GM19239 (cell line): ENCODE measurements around the gene VCAN.

Experiments used
- DNase-seq: peaks from one replicate; pipeline ENCODE4 v3.0.0; 2011; ENCODE audit warnings: low spot score; ENCODE audit not compliant: insufficient read length
- FAIRE-seq: peaks from 2 replicates; lab custom pipeline; 2011; peaks lifted over from hg19 to GRCh38; lab: Jason Lieb, UNC

VCAN gene

DNA sequence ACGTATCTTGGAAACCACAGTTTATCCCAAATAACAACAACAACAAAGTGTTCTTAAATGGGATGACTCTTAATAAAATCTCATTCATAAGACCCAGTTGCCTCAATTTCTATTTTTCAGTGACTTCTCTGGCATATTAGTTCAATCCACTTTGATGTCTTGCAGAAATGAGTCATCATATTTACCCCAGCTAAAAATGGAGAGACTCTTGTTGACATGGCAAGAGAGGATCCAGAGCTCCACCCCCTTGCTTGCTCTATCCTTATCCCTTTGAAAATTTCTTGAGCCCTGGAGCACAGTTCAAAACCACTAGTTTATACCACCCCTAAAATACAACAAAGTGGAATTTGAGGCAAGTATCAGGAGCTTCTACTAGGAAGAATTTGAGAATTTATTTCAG, 20.8 kb downstream of the VCAN start:
- FAIRE-seq (no peak), DNase-seq (no peak)

DNA sequence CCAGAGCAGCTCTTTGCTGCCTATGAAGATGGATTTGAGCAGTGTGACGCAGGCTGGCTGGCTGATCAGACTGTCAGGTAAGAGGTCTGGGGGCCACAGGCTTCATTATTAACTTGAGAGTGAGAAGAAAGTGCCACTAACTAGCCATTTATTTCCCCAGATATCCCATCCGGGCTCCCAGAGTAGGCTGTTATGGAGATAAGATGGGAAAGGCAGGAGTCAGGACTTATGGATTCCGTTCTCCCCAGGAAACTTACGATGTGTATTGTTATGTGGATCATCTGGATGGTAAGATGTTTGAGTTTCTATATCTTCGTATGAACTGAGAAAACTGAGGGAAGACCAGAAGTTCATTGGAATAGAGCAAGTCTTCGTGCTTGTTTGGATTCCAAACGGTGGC, 22.1 kb downstream of the VCAN start:
- no peak for DNase-seq
- no peak for FAIRE-seq

DNA sequence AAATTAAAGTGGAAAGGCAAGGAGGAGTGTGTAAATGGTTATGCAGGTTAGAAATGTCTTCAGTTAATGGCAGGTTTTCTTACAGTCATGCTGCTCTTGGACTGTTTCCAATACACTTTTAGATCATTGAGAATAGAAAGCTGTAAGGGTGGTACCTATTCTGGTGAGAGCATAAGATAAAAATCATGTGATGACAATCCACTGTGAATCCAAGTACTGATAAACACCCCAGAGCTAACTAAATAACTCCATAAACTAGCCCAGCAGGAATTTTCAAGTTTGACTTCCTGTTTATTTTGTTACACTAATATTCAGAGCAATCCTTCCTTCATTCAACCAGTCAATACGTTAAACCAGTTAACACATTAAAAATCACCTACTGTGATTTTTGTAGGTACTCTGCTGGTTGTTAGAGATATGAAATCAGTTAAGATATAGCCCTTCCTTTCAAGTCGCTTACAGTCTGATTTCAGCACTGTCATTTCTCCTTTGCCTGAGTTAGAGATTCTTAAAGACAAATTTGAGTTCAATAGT, 22.6 kb downstream of the VCAN start:
- FAIRE-seq = no peak

DNA sequence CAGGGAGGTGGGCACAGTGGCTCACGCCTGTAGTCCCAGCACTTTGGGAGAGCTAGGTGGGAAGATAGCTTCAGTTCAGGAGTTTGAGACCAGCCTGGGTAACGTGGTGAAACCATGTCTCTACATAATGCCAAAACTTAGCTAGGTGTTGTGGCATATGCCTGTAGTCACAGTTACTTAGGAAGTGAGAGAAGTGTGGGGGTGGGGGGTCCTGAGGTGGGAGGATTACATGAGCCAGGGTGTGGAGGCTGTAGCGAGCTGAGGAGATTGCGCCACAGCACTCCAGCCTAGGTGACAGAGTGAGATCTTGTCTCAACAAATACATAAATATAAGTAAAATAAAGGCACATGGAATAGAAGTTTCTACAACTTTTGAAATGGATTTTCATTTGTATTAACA, 23.1 kb downstream of the VCAN start:
- FAIRE-seq (no peak), DNase-seq (no peak)

More for the DNA sequence above, 22.6 kb downstream of the VCAN start:
- no peak for DNase-seq

DNA sequence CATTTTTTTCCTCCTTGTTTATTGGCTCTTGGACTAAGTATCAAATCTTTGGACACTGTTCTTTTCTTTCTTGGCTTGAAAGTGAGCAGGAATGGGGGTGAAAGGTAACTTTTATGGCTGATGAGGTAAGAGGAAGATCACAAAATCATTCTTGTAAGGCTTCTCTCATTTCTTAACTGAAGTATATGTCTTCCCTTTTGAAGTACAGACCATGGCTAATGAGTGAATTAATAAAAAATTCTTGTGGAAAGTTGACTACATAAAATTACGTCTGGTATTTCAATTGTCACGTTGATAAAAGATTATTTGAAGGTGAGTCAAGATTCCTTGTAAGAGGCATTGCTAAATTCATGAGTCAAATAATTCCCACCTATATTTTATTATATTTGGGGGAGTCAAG, 25.1 kb downstream of the VCAN start:
- no peak for DNase-seq
- no peak for FAIRE-seq

DNA sequence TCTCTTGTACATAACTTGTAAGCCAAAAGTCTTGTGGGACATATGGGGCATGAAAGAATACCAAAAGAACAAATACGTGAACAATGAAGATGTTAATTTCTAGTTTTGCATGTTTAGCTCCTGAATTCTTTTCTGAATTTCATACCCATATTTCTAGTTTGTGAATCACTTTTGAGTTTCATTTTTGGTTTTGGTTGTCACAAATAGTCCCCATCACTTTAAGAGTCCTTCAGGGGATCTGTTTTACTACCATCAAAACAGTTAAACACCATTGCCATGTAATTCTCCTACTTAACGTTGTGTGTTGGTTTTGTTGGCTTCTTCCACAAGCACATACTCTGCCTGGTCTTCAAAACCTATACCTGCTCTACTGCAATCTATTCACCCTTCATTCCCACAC, 27.0 kb downstream of the VCAN start:
- DNase-seq (no peak), FAIRE-seq (no peak)

DNA sequence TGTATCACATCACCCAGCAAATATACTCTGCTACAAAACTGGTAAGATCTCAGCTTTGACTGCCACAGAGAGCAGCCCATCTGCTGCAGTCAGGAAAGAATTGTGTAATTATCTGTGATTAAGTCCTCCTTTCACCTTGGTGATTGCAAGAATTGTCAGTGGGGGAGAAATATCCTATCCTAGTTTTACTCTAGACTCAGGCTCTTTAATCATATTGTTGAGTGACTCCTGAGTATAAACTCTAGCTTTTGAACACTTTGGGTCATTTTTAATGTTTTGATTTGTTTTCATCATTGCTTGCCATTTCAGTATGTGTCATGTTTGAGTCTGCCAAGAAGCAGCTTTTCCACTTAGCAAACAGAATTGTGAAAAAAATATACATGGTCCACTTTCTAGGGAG, 32.1 kb downstream of the VCAN start:
- no peak for DNase-seq
- no peak for FAIRE-seq

DNA sequence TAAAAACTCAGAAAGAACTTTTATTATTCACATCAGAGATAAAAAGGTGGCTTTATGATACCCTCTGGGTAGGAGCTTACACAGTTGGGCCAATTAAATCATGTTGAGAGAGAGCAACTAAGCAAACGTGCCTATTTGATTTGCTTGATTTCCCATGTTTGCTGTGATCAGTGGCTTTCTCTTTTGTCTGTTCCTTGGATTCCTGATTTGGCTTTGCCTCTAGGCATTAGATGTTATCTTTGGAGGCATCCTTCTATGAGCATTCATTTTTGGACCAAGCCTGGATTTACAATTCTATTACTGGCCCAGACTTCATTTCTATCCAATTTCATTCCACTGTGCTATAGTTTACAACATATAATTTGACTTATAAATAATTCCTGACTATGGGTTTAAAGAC, 35.9 kb downstream of the VCAN start:
- DNase-seq = no peak
- FAIRE-seq = no peak

DNA sequence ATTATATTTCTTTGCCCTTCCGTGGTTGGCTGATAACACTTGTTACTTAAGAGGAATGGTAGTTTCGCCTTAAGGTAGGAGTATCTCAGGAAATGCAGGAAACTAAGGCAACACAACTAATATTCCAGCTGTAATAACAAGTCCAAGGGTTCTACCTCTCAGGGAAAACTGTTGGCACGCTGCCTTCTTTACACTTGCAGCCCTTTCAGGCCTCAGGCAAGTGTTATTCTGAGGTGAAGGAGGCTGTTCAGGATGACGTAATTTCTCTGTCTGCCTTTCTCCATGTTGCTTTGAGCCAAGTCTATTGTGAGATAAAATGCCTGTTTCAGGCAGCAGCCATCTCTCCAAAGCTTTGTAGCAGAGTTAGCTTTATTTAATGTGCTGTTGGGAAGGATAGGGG, 38.0 kb downstream of the VCAN start:
- DNase-seq (no peak), FAIRE-seq (no peak)

DNA sequence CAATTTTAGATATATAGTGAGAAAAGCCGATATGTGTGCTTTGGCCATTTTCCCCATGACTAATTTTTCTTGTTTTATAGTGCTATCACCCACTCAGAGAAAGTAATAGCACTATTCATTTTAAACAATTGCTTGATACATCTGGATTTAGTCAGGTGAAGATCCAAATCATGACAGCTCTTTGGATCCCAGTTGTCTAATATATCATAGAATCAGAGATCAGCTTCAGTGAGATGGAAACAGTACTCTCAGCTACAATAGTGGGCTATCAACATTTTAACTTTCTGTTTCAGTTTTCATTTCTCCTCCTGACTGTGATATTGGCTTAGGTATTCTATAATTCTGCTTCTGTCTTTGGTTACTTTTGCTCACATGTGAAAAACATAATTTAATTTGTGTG, 38.7 kb downstream of the VCAN start:
- DNase-seq (peak; percentile 5), FAIRE-seq (peak; percentile 83)

DNA sequence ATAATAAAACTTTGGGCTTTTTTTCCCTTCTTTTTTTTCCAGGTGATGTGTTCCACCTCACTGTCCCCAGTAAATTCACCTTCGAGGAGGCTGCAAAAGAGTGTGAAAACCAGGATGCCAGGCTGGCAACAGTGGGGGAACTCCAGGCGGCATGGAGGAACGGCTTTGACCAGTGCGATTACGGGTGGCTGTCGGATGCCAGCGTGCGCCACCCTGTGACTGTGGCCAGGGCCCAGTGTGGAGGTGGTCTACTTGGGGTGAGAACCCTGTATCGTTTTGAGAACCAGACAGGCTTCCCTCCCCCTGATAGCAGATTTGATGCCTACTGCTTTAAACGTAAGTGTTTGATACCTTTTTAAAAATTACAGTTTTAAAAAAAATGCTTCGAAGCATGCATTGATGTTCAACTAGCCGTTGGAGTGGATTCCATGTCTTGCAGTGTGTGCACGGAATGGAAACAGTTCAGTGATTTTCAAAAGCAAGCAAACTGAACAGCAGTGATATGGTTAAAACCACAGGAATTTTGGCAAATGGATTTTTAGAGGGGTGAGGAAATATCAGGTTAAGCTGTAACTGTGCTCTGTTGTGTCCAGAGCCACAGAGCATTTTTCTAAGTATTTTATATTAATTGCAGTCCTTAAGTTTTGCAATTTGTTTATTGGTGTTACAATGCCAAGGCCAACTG, 40.7 kb downstream of the VCAN start:
- FAIRE-seq (no peak), DNase-seq (no peak)

DNA sequence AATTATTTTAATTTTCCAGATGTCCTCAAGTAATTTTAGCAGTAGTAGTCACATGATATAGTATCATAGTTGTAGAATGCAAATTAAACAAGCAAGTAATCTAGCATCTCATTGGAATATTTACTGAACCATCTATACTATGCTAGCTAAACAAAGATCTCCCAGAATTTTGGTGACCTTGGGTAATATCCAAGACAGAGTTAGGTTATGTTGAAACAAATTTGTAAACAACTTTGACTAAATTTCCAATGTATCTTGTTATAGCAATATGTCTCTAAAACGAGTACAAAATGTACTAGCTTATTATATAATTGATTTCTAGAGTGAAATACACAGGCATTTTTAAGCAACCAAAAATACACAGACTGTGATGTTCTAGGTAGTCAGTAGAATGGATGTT, 41.5 kb downstream of the VCAN start:
- FAIRE-seq (no peak), DNase-seq (no peak)

DNA sequence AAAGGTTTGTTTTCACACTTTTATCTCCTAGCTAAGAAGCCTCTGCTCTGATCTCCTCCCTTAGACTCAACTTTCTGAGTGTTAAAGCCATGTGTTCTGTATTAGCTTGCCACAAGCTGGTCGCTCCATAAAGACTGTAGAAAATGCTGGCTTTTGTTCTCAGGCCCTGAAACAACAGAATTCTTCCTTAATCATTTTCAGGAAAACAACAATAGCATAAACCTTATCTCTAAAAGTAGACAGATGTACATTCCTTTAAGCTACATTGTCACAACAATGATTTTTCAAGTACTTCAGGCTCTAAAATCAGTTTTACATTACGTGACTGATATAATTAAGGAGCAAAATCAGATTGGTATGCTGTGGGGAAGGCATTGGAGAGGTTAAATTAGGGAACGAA, 41.9 kb downstream of the VCAN start:
- FAIRE-seq (no peak), DNase-seq (no peak)

DNA sequence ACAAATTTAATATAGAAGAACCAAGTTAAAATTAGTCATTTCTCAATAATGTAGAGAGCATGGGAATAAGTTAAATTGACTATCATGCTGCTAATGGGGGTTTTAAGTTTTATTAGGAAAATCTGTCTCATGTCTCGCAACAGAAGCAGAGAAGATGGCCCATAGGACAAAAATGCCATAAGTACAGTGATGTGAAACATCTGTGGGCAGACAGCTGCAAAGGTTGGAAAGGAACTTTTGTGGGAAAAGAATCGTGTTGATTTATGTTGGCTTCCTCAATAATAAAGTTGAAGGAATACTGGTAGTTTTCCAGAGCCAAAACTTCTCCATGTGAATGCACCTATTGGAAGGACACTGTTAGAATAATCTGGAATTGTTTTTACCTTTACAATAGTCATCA, 44.8 kb downstream of the VCAN start:
- DNase-seq (no peak), FAIRE-seq (no peak)

DNA sequence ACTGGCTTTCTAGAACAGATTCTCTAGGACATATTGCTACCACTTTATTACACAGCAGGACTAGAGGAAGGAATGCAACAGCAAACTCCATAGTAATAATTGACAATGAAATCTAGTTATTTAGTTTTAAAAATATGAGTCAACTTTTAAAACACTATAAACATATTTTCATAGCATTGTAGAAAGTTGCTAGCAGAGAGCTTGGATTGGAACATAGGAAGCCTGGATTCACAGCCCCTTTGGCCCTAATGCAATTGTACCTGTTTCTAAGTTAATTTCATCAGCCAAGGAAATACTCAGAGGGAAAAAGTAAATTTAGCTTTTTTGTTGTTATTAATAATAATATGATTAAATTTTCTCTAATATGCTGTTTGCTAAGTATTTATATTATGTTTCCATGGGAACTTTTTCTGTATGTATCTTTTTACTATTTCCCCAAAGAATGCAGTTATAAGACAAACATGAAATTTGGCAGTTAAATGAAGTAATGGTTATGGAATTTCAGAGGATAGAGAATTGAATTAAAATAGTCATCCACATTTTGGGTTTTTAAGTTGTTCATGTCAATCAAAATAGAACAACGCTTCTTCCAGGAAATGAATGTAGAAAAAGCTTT, 45.6 kb downstream of the VCAN start:
- no peak for DNase-seq

DNA sequence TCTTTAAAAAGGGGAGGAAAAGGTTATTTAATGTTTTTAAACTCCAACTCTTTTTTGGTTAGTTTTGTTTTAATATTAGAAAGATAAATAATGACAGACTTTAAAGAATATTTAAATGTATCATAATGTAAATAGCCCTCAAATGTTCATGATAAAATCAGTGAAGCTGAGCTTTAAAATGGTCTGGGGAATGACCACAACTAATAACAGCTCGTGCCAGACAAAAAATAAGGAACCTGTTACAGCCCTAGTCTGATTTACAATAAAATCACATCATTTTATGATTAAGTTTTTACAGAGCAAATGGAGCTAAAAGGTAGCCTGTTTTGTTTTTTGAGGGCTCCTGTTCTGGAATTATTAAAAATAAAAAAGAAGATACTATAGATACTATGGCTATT, 46.1 kb downstream of the VCAN start:
- FAIRE-seq = no peak
- DNase-seq = no peak

More for the DNA sequence above, 45.6 kb downstream of the VCAN start:
- FAIRE-seq = no peak

DNA sequence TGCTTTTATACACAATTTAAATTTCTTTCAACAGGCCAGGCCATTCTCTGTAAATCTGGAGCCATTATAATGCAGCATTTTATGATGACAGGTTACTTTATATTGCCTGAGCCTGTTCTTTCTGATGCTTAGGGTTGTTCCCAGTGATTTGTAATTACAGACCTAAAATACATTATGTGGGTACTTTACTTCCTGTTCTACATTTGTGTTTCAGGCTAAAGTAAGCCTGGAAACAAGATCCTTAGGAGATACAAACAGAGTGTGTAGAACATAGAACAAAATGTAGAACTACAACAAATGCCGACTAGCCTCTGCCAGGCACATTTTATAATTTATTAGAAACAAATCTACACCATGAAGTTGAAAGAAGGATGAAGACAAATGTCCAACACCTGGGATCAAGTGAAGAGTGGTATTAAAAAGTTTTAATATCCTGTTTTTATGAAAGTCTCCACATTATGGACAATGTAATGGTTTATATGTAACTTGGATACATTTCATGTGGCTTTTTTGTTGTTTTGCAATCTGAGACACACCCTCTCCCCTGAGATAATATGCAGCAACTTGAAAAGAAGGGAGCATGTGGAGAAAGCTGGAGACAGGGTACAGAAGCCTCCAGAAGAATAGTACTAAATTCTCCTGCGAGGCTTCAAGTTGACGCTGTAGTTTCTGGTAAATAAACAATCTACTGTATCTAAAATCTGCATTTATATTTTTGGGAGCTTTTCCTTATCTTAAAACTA, 46.9 kb downstream of the VCAN start:
- DNase-seq = no peak
- FAIRE-seq = no peak

DNA sequence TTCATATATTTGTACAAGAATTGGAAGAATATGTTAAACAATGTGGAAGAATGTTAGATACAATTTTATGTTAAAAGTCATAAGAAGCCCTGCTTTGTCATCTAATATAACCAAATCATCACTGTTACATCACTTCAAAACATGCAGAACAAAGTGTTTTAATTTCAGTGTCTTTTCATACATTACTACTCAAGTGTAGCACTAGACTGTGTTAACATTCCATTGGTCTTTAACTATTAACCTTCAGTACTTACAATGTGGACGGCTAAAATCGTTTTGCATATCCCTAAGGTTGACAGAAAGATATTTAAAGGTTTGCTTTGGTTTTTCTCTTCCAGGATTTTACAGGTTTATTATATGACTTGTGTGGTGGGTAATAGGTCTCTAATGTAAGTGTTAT, 50.9 kb downstream of the VCAN start:
- FAIRE-seq = no peak
- DNase-seq = no peak

DNA sequence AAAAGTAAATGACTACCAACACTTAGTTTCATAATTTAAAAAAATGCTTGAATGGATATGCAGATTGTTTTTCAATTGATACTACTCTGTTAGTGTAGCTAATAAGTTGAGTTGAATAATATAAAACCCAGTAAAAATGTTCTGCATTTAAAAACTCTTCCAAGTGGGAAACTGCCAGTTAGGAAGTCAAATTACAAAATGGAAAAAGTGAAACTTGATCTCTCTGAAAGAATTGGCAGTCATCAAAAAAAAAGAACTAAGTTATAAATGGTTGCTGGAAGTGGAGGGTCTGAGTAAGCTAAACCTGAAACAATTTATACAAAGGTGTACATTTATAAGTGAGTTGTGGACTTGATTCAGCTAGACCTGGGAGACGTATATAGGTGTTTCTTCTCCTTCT, 52.4 kb downstream of the VCAN start:
- FAIRE-seq (no peak), DNase-seq (no peak)

DNA sequence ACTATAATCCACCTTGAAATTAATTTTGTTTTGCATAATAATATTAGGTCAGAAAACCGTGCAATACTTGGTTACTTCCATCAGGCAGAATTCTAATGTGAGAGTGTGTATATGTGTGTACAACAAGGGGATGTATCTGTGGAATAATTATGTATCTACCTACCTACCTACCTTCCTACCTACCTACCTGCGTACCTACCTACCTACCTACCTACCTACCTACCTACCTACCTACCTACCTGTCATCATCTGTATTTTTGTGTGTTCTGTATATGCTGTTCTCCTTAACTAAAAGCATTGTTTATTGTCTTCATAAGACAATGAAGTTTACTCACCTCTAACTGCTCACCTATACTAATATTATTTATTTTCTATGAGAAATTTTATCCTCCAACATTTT, 52.8 kb downstream of the VCAN start:
- FAIRE-seq (no peak), DNase-seq (no peak)

DNA sequence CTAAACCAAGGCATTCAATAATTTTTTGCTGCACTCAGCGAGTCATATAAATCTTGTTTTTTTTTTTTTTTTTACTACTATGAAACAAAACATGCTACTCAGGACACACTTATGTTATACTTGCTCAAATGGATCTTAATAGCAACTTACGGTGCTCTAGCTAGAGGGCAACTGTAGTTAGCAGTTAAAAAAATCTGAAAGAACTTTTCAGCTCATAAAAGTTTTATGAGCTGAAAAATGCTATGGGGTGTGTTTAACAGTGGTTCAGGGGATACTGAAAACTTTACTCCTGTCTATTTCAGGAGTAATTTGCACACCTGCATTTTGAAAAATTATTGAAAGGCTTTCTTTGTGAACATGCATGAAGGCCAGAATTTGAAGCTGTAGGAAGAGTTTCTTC, 53.4 kb downstream of the VCAN start:
- FAIRE-seq = no peak
- DNase-seq = no peak
